HG03175 (cell line): Measurements from ENCODE around the gene TGFB3.
A peak's percentile ranks its signal among the peaks of the same experiment; 100 is the strongest.
"Not testable (repeated sequence)": the region's sequence is repeated elsewhere in the genome, so short reads cannot be mapped to it uniquely, and the experiment has no call there.

Experiments
- ATAC-seq: cut with Tn5 transposase; IDR thresholded peaks from one replicate; pipeline ENCODE4 v1.9.1; 2021; ENCODE audit warnings: mild to moderate bottlenecking, moderate library complexity; ENCODE audit not compliant: unreplicated experiment

The TGFB3 gene

DNA sequence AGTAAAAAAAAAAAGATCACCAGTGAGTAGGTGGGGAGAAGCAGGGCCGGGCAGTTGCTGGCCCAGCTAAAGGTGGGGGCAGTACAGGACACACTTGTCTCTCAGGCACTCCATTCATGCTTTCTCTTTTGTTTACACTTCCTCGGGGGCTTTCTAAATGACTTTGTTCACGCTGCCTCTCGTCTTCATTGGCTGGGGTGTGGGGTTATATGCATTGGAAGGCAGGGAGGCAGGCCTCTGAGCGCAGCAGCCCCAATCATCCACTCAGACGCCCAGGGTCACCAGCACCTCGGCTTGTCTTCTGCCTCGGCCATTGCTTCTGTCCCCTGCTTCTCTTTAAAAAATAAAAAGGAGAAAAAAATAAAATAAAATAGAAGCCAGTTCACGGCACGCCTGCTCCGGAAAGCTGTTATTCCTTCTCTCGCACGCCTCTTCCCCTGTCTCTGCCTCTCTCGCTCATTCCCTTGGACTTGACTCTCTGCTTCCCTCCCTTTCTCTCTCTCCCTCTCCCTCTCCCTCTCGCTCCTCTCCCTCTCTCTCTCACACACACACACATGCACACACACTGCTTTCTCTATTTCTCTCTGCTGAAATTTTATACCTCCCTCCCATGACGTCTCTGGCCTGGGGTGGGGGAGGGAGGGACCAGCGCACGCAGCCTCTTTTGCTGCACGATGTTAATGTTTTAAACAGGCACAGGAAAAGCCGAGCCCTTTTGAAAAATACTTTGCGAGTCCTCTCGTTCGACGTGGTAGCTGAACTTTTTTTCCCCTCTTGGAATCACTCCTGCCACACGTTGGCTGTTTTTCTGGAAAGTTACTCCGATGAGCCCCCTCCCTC is at the start of gene TGFB3:
TGFB3 (minus strand) TSS at position 570 of the 840 bp plus-strand sequence. CDS start 1,102 bp downstream, outside the sequence.
- peak; percentile 37 for ATAC-seq

DNA sequence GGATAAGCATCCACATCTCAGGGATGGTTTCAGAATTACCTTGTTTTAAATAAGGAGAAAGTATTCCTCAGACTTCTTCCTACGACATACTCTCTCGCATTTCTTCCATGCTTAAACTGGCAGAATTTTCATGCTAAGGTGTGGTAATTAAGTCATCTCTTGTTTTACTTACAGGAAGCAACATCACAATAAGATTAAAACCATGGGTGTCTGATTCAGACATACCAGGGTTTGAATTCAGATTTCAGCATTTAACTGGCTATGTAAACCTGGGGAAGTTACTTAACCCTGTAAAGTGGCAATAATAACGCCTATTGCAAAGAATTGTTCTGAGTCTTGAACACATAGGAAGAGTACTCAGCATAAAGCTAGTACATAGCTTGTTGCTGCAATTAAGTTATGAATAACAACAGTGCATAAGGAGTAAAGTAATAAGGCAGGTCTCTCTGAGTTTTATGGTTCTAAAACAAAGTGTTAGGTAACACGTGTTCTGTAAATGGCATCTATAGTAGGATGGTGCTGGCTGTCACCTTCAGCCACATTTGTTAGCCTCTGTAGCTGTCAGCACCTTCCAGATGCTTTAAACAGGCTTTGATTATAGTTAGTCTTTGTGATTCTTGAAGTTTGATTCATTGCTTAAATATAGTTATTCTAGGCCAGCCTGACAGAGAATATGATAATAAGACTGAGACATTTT is 42.6 kb upstream of the TGFB3 start:
- no peak for ATAC-seq

DNA sequence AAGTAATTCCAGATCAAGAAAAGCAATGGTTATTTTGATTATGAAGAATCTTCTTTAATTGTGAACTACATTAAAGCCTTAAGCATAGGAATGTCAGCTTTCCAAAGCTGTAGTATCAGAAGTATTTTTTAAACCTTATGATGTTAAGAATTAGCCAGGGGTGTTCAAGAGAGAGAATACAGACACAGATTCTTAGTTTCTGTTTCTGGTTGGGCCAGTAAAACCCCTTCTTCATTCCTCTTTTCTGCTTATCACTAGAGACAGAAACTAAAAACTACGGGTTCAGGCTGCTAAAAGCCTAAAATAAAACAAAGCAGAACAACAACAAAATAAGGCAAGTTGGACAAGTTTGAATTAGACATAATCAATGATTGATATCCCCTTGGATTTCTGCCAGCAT is 42.0 kb upstream of the TGFB3 start:
- ATAC-seq: no peak

DNA sequence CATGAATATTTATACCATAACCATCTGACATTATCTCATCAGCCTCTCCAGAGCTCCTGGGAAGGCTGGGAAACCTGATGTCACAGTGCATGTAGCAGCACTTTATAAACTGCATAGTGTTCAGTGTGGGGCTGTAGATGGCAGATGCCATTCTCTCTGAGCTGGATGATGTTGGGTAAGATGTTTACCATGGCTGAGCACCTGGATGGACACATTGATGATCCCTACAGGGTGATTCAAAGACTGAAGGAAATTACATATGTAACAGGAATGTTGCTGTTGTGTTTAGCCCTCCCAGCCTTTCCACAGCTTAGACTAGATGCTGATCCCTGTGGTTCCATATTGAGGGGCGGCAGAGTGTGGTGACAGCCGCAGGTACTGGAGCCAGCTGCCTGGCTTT is 41.2 kb upstream of the TGFB3 start:
- ATAC-seq: no peak

DNA sequence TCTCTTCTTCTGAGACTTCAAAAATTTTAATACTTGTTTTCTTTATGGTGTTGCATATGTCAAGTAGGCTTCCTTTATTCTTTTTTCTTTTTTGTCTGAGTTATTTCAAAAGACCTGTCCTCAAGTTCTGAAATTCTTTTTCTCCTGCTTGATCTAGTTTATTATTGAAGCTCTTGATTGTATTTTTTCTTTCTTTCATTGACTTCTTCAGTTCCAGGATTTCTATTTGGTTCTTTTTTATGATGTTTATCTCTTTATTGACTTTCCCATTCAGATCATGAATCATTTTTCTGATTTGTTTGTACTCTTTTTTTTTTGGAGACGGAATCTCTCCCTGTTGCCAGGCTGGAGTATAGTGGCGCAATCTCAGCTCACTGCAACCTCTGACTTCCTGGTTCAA is 37.9 kb upstream of the TGFB3 start:
- no peak for ATAC-seq

DNA sequence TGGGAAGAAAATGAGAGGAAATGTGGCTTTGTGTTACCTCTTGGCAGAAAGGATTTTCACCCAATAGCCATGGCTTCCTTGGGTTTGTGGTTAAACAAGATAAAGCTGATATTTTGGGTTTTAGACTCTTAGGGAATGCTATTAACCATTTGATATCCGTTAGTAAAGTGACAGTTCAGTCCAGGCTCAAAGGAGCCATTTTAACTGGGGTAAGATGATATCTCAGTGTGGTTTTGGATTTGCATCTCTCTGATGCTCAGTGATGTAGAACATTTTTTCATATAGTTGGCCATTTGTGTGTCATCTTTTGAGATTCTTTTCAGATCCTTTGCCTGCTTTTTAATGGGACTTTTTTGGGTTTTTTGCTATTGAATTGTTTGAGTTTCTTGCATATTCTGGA is 33.9 kb upstream of the TGFB3 start:
- ATAC-seq: no peak

DNA sequence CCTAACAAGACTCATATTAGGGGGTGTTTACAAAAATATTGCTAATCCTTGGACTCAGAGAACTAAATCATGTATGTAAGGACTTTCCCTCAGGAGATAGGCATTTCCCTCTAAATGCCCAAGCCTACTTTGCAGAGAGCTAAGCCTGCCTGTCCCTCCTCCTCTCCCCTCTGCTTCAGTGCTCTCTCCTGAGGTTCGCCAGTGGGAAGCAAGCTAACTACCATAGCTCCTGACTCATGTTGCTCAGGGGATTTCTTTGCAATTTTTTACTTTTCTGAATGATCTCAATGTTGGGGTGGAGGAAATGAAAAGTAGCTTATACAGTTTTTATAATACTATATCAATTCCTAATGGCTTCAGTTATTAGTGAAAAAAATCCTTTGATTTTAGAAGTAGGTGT is 33.4 kb upstream of the TGFB3 start:
- ATAC-seq: no peak

DNA sequence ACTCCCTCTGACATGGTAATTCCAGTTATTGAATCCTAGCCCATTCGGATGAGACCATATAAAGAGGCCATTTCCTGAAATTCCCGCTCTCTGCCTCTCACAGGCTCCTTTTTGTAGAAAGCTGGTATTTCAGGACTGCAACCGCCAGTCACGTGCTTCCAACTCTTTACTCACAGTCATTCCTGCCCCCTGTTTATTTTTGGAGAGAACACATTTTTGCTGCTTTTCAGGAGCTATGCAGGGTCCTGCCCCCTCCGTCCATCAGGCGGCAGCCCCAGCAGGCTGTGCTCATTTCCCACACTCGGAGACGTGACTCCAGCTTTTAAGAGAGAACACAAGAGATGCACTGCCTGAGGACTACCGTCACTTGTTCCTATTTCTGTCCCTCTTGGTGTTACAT is 30.6 kb upstream of the TGFB3 start:
- ATAC-seq: no peak

DNA sequence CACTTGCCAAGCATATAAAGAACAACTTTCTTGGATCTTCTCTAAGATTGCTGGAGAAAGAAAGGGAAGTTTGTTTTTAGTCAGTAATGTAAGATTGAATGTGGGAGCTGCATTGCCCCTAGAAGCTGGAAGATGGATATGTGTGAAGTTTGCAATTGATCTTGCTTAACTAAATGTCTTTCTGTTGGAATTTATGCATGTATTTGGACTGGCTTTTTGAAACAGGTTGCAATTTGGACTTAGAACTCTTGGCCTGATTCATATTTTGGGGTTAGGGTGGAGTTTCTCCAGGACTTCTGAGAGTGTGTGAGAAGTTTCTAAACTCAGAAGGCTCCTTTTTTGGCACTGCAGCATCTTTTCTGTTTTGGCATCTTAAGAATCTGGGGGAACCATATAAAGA is 30.1 kb upstream of the TGFB3 start:
- ATAC-seq: no peak

DNA sequence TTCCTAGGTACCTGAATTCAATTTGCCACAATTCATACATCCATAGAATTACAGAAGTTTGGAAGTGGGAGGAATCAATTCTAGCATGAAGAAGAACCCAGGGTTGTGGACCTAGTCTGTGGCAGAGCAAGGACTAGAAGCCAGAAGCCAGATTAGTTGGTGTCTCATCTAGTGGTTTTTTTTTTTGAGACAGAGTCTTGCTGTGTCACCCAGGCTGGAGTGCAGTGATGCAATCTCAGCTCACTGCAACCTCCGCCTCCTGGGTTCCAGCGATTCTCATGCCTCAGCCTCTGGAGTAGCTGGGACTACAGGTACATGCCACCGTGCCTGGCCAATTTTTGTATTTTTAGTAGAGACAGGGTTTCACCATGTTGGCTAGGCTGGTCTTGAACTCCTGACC is 27.8 kb upstream of the TGFB3 start:
- not testable (repeated sequence) for ATAC-seq

DNA sequence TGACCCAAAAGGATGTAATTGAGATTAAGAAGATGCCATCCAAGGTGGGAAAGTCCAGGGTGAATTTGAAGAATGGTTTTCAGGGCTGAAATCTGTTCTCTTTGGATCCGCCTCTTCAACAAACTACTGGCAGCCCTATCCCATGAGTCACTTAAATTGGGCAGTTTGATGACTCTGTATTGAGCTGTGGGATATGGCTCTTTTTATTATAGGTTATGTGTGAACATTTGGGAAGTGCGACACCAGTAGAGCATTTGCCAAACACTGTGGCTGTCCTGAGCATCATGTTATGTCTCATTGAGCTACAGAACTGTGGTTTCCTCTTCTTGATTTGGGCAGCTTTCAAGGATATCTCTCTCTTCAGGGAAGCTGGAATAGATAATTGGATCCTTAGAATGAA is 26.1 kb upstream of the TGFB3 start:
- ATAC-seq: no peak

DNA sequence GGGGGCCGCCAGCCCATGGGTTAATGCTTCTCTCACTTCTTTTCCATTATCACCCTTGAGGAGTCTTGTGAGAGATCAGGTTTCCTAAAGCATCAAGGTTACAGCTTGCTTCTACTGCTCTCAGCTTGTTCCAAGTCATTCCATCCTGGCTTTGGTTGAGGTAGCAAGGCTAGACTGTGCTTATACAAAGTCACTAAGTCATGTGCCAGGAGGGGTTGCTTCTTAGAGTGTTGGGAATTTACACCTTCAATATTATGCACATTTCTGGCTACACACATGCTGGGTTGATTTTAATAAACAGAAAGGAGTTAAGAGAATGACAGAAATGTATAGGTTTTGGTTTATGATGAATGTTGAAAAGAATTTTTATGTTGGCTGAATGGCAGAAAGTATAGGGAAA is 25.6 kb upstream of the TGFB3 start:
- ATAC-seq: no peak

DNA sequence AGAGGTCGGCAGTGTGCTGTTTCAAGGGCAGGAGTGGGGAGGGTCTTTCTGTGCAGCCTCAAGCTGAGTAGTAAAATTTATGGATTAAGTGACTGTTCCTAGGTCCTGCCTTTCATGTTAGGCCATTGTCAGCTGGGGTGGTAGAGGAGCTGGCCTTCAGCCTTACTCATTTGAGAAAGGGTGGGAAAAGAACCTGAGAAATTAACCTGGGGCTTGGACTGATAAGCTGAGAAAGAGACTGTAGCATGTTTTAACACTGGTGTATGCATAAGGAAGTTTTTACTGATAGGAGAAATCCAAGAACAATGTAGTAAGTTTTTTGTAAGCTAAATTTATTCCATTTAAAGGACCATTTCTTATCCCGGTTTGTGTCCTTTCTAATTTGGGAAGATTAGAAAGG is 24.5 kb upstream of the TGFB3 start:
- ATAC-seq: no peak

DNA sequence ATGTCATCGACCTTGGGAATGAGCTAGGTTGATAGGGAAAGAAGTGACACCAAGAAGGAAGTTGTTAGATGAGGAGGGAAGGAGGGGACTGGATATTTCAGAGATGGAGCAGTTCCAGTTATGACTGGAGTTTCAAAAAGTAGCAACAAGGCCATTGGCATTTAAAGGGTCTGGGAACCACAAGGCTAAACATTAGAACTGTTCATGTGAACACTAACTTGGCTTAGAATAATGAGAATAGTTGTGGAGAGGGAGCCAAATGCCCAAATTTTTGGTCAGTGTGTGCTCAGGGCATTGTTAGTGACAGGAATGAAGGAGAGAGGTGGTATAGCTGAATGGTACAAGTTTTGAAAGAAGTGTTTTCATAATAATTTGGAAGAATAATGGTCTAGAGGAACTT is 20.6 kb upstream of the TGFB3 start:
- no peak for ATAC-seq

DNA sequence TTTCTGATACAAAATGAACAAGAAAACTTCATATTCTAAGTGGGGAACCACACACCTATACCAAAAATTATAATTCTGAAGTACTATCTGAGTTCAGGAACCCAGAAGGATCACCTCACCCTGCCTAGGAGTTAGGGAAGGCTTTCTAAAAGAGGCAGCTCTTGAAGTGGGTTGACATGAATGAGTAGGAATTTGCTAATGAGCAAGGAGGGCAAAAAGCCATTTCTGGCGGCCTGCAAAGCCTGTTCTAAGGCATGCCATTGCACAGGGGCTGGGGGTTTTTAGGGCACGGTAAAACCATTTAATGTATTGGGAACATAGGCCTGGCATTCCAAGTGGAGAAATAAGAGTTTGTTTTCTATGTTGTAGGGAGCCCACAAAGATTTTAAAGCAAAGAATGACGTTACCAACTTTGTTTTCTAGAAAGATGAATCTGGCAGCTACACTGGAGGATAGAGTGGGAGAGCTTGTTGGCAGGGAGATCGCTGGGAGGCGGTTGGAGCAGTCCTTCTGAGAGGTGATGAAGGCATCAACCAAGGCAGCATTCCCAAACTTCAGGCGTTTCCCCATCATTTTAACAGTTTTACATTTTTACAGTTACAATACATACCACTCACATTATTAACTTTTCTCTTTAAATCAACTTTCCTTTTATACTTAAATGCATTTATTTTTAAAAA is 17.9 kb upstream of the TGFB3 start:
- no peak for ATAC-seq

DNA sequence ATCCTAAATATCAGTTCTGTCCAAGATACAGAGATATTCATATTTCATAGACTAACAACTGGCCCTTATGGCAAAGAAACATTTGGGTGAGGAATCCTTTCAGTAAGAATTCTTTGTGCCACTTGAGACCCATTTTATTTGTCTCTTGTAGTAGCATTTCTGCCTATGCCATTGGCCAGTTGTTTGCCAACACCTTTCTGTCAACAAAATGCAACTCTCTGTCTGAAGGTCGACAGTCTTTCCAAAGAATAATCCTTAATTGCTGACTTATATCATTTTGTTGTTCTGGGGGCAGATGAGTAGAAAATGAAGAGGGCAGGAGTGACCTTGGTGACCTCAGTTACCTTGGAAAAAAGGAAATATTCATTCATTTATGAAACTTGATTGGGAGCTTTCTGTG is 14.7 kb upstream of the TGFB3 start:
- no peak for ATAC-seq

DNA sequence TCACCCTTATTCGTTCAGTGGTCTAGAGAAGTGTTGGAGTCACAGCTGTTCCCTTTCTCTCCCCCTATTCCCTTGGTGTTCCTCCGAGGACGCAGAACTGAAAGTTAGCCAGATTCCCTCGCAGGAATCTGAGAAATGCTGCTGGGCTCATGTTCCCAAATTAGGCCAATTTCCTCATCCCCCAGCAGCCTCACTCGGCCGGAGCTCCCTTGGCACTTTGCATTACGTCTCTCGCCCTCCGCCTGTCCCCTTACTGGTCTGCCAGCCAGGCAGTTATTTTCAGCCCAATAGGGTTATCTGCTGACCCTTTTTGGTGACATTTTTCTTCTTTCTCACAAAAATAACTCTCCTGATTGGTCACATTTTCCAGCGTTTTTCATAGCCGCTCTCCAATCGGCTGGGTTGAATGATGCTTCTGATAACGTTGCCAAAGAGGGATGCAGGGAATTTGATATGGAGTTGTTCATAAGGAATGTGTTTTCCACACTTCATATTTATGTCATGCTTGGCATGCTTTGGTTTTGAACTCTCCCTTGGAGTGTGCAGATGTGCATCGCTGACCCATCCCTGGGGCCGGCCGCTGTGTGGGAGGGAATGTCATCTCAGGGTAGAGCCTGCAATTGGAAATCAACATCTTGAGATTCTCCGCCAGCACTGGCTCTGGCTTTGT is 13.7 kb upstream of the TGFB3 start:
- no peak for ATAC-seq

DNA sequence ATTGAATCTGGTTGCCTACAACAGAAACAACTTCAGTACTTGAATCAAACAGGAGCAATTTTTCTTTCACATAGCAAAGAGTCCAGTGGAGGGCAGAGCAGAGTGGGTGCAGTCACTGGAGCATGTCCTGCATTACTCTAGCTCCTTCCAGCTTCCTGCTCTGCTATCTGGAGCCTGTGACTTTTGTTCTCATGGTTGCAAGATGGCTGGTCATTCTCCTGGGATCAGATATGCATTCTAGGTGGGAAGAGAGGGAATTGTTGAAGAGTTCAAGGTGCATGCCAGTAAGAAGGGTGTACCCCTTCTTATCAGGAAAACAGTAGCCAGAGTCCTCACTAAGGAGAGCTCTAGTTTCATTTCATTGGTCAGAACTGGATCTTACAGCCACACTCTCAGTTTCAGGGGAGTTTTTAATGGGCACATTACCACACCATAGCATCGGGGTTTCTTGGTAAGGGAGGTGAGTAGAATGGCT is 11.8 kb upstream of the TGFB3 start:
- peak; percentile 61 for ATAC-seq

DNA sequence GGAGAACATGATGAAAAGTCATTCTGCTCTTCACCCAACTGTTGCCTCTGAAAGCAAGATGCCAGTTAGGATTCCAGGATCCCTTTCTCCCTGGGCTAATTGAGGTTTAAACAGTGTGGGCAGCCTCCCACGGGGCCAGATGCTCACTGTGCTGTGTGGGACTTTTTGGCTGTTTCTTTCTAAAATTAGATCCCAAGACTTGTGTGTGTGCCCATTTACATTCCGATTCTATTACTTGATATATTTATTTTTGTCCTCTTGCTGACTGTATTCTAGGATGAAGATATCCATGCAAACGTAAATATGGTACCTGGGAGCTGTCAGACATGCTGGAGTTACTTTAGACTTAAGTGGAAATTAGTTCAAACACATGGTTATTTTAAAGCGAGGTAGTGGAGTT is 10.0 kb upstream of the TGFB3 start:
- ATAC-seq: no peak

DNA sequence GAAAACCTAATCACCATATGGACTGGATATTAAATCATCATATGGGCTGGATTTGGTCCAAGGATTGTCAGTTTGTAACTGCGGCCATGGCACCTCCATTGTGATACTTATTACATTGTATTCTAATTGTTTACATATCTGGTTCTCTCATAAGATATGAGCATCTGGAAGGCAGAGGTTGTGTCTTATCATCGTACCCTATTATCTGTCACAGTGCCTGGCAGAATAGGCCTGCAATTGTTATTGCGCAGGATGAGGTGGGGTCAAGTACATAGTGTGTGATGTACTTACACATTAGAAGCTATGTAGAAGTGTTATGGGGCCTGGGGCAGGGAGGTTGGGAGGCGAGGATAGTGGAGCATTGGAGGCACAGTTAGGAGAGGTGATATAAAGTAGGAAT is 8.5 kb upstream of the TGFB3 start:
- ATAC-seq: no peak

DNA sequence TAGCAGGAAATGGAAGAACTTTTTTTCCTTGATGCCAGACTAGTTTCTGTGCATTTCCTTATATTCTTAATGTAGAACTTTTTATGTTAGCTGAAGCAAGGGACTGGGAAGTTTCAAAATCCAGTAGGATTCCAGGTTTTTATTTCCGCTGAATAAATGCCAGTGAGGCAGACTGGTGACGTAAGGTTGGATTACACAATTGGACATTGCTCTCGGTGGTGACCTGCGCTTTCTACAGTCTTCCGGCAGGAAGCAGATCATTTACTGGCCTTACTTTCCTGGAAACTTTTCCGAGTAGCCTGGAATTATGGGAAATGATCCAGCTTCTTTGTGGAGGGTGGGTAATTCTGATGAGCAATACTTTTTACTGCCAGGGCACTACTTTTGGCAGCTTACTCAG is 7.3 kb upstream of the TGFB3 start:
- ATAC-seq: no peak
